ENCODE data around the gene TIRAP.

TIRAP gene

DNA sequence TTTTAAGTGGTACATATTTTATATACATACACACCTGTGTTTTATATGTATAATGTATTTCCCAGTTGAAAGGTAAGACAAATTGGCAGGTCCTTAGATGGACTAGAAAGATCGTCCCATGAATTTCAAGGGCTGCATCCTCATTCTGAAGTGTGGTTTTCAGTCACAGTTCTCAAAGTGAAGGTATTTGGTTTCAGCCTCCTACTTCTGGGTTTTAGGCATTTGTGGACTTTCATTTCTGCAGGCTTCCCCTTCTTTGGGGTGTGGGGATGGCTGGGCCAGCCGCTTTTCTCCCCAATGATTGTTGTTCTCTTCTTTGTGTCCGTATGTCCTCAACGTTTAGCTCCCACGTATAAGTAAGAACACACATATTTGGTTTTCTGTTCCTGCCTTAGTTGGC, 30.9 kb downstream of the TIRAP start:
- no peak for DNase-seq (ENCODE audit: extremely low spot score)
- CTCF ChIA-PET: interaction anchor here (1.0 to 2.0 kb wide), 2 partner anchors 14 to 166 kb away, joined by 3 to 12 read pairs; no protein-coding TSS in a partner anchor
- TF ChIP-seq, protein P1, sequence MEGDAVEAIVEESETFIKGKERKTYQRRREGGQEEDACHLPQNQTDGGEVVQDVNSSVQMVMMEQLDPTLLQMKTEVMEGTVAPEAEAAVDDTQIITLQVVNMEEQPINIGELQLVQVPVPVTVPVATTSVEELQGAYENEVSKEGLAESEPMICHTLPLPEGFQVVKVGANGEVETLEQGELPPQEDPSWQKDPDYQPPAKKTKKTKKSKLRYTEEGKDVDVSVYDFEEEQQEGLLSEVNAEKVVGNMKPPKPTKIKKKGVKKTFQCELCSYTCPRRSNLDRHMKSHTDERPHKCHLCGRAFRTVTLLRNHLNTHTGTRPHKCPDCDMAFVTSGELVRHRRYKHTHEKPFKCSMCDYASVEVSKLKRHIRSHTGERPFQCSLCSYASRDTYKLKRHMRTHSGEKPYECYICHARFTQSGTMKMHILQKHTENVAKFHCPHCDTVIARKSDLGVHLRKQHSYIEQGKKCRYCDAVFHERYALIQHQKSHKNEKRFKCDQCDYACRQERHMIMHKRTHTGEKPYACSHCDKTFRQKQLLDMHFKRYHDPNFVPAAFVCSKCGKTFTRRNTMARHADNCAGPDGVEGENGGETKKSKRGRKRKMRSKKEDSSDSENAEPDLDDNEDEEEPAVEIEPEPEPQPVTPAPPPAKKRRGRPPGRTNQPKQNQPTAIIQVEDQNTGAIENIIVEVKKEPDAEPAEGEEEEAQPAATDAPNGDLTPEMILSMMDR (IDR thresholded peaks at IDR 0.05; ENCODE audit: control extremely low read depth, extremely low read depth, low read depth, missing control alignments): no peak

DNA sequence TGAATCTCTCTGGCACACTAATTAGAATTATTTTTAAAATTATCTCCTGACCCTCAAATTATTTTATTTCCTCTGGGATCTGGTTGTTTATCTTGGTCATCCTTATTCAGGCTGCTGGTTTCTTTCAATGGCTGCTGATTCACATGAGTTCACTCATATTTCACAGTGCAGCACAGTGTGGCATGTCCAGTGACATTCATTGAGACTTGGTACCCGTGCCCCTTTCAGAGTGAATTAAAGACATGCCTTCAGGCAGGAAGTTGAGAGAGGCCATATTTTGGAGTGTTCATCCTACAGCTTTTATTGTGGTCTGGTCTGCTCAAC, 34.5 kb downstream of the TIRAP start:
- TF ChIP-seq, protein P1 (IDR thresholded peaks at IDR 0.05; ENCODE audit: control extremely low read depth, extremely low read depth, low read depth, missing control alignments): no peak
- DNase-seq (ENCODE audit: extremely low spot score): no peak
- ChIA-PET POLR2A (no interaction called here), CTCF (interaction anchor here (1.7 to 3.3 kb wide), 4 partner anchors 12 to 164 kb away, joined by 4 to 16 read pairs (median 9); no protein-coding TSS in a partner anchor)

More for the DNA sequence above, 30.9 kb downstream of the TIRAP start:
- POLR2A ChIA-PET: no interaction called here

DNA sequence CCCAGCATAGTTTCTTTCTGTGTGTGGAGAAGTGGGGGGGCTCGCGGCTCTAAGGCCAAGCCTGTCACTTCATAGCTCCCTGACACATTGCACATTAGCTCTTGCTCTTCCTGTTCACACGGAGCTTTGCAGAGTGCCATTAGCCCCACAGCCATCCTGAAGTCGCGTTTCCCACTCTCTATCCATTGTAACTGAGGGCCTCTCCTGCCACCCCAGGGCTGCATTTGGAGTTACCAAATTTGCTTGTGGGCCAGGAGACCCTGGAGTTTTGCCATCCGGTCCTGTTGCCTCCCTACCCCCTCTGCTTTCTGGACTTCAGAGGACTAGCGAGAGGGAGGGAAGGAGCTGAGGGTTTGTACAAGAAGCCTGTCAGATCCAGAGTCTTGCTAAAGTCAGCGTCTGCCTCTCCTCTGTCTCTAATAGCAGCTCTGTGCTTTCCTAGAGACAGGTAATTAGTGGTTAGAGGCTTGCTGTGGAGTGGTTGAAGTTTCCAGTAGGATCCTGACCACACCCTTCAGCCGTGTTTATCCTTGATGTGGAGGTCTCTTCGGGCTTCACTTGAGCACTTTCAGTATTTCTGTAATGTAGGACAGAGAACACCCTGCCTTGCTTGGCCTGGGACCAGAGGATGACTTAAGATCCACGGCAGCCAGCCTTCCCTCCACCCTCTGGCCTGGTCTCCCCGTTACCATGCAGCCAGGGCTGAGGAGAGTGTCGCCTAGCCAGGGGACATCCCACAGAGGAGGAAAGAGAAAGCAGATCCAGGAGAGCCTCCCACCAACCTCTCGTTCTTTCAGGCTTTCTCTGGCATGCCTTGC, 35.1 kb downstream of the TIRAP start:
- TF ChIP-seq, protein P1 (IDR thresholded peaks at IDR 0.05; ENCODE audit: control extremely low read depth, extremely low read depth, low read depth, missing control alignments): no peak
- ChIA-PET CTCF (interaction anchor here (0.7 to 4.2 kb wide), 8 partner anchors 8 to 163 kb away, joined by 3 to 28 read pairs (median 5); partner anchors contain the start of gene DCPS), POLR2A (no interaction called here)
- DNase-seq (ENCODE audit: extremely low spot score): no peak

DNA sequence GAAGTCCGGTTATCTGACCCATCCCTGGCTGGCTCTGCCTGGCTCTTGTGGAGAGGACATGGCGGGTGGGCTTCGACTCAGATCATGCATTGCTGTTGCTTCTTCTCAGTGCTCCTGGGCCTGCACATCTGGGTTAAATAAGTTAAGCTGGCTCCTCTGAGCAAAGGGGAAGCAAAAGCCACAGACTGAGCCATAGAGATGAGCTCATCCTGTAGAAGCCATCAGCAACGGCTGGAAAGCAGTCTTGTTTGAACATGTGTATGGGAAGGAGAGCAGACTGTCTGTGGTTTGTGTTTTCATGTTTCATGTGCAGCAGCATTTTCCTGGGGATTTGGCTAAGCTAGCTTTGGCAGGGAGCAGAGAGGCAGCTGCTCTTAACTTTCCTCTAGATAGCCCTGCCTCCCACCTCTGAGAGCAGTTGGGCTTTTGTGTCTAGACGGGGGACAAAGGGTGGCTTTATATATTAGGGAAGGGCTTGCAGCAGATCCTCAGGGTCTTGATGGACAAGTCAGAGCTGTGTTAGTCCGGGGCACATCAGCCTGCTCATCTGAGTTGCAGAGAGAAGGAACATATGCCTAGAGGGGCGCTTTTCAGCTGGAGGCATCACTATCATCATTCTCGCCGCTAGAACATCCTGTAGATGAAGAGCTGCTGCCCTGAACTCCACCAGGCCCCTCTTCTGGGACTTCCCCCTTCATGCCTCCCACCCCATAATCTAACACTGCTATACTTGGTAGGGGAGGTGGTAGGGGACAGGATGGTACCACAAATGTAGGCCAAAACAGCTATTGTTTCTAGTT, 35.9 kb downstream of the TIRAP start:
- ChIA-PET POLR2A (no interaction called here), CTCF (interaction anchor here (0.7 to 4.2 kb wide), 8 partner anchors 8 to 162 kb away, joined by 3 to 28 read pairs (median 5); partner anchors contain the start of gene DCPS)
- peak; percentile 61 for DNase-seq (ENCODE audit: extremely low spot score)
- TF ChIP-seq, protein P1 (IDR thresholded peaks at IDR 0.05; ENCODE audit: control extremely low read depth, extremely low read depth, low read depth, missing control alignments): no peak

DNA sequence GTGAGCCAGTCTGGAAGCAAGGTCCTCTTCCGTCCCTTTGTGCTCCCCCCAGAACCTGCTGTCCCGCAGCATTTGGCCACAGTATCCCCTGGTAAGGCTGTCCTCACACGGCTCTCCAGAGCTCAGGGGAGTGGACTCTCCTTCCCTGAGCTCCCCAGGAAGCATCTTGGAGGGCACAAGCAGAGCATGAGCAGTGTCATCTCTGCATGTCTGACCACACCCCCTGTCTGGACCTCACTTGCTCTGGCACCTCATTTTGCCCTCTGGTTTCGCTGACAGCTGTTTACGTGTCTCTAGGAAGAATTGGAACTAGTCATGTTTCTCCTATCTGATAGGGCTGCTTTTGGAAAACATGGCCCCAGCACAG, 36.5 kb downstream of the TIRAP start:
- TF ChIP-seq, protein P1 (IDR thresholded peaks at IDR 0.05; ENCODE audit: control extremely low read depth, extremely low read depth, low read depth, missing control alignments): no peak
- DNase-seq (ENCODE audit: extremely low spot score): no peak
- POLR2A ChIA-PET: interaction anchor here (0.7 kb wide), 1 partner anchor 1996 kb away, joined by 4 read pairs; no protein-coding TSS in a partner anchor
- CTCF ChIA-PET: interaction anchor here (1.2 to 4.2 kb wide), 6 partner anchors 9 to 162 kb away, joined by 4 to 28 read pairs (median 10); partner anchors contain the start of gene DCPS

DNA sequence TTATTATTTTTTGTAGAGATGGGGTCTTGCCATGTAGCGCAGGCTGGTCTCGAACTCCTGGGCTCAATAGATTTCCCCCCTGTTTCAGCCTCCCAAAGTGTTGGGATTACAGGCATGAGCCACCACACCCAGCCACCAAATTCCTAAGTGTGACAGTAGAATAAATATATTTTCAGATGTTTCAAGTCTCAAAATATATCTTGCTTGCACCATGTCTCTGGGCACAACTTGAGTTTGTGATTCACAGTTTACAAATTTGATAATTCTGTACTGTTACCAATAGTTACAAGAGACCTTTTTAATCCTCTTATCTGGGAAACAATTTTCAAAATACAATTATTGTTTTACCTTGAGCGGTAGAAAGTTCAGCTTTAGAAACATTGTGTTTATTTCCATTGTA, 40.1 kb downstream of the TIRAP start:
- CTCF ChIA-PET: no interaction called here
- DNase-seq (ENCODE audit: extremely low spot score): no peak
- POLR2A ChIA-PET: no interaction called here
- TF ChIP-seq, protein P1 (IDR thresholded peaks at IDR 0.05; ENCODE audit: control extremely low read depth, extremely low read depth, low read depth, missing control alignments): no peak

Measured in GM10248 (cell line).